MM.1S (cell line): ENCODE results near the gene MAPK4.

Experiments
- DNase-seq: peaks from one replicate; pipeline ENCODE4 v3.0.0-alpha.2; 2015
- H2AFZ ChIP-seq: fragments of 300-600 bp; sonication (generic); 2 replicates; pipeline ENCODE4 v1.6.0; 2016; ENCODE audit warnings: antibody characterized with exemption, low read length
- H3F3A ChIP-seq: fragments of 300-600 bp; sonication (generic); 2 replicates; pipeline ENCODE4 v1.6.1; 2016; ENCODE audit warnings: mild to moderate bottlenecking, antibody characterized with exemption, low read length, moderate library complexity, mixed read lengths; ENCODE audit not compliant: insufficient read depth
- H3K27ac ChIP-seq: fragments of 300-600 bp; sonication (generic); 2 replicates; pipeline ENCODE4 v1.5.1; 2016; ENCODE audit warnings: mild to moderate bottlenecking, low read length
- H3K27me3 ChIP-seq: fragments of 300-600 bp; sonication (generic); replicated peaks from 2 replicates; pipeline ENCODE4 v1.6.0; 2016; ENCODE audit warnings: low read length; ENCODE audit not compliant: insufficient read depth
- H3K36me3 ChIP-seq: fragments of 300-600 bp; sonication (generic); replicated peaks from 2 replicates; pipeline ENCODE4 v1.6.1; 2016; ENCODE audit warnings: mild to moderate bottlenecking, low read length, mixed read lengths; ENCODE audit not compliant: insufficient read depth
- H3K4me1 ChIP-seq: fragments of 300-600 bp; sonication (generic); 2 replicates; pipeline ENCODE4 v1.6.1; 2016; ENCODE audit warnings: low read length, mixed read lengths
- H3K4me2 ChIP-seq: fragments of 300-600 bp; sonication (generic); 2 replicates; pipeline ENCODE4 v1.6.0; 2016; ENCODE audit warnings: low read depth, low read length
- H3K4me3 ChIP-seq: fragments of 300-600 bp; sonication (generic); 2 replicates; pipeline ENCODE4 v1.5.1; 2016; ENCODE audit warnings: low read length, mixed read lengths
- H3K79me2 ChIP-seq: fragments of 300-600 bp; sonication (generic); 2 replicates; pipeline ENCODE4 v1.6.1; 2016; ENCODE audit warnings: mixed run types, low read length, mixed read lengths
- H3K9ac ChIP-seq: fragments of 300-600 bp; sonication (generic); 2 replicates; pipeline ENCODE4 v1.6.1; 2016; ENCODE audit warnings: low read length, mixed read lengths
- H3K9me2 ChIP-seq: fragments of 300-600 bp; sonication (generic); replicated peaks from 2 replicates; pipeline ENCODE4 v1.6.1; 2016; ENCODE audit warnings: mild to moderate bottlenecking, low read length, mixed read lengths; ENCODE audit not compliant: insufficient read depth
- H3K9me3 ChIP-seq: fragments of 300-600 bp; sonication (generic); replicated peaks from 2 replicates; pipeline ENCODE4 v1.6.1; 2016; ENCODE audit warnings: mild to moderate bottlenecking, low read length, mixed read lengths; ENCODE audit not compliant: insufficient read depth
- H4K20me1 ChIP-seq: fragments of 300-600 bp; sonication (generic); 2 replicates; pipeline ENCODE4 v1.6.1; 2016; ENCODE audit warnings: mild to moderate bottlenecking, low read length, moderate library complexity, mixed read lengths; ENCODE audit not compliant: insufficient read depth
- EZH2 ChIP-seq: fragments of 300-600 bp; sonication (generic); optimal IDR thresholded peaks from 2 replicates; pipeline ENCODE3; 2017; ENCODE audit warnings: low read depth, mild to moderate bottlenecking, antibody characterized with exemption, low read length, mixed read lengths
- EZH2phosphoT487 ChIP-seq: fragments of 300-600 bp; sonication (generic); IDR thresholded peaks from 2 replicates; pipeline ENCODE4 v1.6.1; 2018; ENCODE audit warnings: antibody characterized with exemption, low read length
- TF ChIP-seq, protein P1 (sequence below): fragments of 300-600 bp; sonication (generic); IDR thresholded peaks from 2 replicates; pipeline ENCODE4 v1.5.1; 2016; ENCODE audit warnings: antibody characterized with exemption, low read length, mixed read lengths

Gene MAPK4

DNA sequence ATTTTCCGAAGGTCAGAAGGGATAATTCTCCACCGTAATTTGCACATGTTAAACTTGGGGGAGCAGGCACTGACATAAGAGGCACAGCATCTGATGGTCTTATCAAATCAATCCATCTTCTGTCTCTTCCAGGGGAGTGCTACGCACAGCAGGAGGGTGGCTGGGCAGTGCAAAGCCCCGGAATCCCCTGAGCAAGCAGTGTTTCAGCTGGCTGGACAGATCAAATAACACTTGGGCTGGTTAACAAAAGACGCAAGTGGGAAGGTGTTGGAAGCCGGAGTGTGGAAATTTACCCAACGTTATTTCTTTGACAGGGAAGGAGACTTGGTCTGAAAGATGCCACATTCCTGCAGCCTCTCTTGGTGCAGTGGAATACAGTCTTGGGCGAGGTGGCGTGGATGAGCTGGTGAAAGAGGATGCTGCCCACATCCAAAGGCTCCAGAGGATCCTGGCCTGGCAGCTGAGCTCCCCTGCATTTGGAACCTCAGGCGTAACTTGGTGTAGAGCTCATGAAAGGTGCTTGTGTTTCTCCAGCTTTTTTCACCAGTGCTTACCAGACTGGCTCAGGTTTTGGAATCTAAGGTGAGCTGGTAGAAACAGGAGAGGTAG, 103.0 kb downstream of the MAPK4 start:
- H3K9ac ChIP-seq = no peak overlapping the region
- H3K36me3 ChIP-seq = no peaks in the 10 kb centered on the region
- no peaks in the 10 kb centered on the region for H4K20me1 ChIP-seq
- no peak for TF ChIP-seq EZH2phosphoT487
- TF ChIP-seq, protein P1, sequence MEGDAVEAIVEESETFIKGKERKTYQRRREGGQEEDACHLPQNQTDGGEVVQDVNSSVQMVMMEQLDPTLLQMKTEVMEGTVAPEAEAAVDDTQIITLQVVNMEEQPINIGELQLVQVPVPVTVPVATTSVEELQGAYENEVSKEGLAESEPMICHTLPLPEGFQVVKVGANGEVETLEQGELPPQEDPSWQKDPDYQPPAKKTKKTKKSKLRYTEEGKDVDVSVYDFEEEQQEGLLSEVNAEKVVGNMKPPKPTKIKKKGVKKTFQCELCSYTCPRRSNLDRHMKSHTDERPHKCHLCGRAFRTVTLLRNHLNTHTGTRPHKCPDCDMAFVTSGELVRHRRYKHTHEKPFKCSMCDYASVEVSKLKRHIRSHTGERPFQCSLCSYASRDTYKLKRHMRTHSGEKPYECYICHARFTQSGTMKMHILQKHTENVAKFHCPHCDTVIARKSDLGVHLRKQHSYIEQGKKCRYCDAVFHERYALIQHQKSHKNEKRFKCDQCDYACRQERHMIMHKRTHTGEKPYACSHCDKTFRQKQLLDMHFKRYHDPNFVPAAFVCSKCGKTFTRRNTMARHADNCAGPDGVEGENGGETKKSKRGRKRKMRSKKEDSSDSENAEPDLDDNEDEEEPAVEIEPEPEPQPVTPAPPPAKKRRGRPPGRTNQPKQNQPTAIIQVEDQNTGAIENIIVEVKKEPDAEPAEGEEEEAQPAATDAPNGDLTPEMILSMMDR = no peak
- TF ChIP-seq EZH2 = no peak
- no peaks in the 10 kb centered on the region for H3F3A ChIP-seq
- H3K4me2 ChIP-seq = no peak overlapping the region
- no peaks in the 10 kb centered on the region for H3K79me2 ChIP-seq
- H3K4me1 ChIP-seq = no peaks in the 10 kb centered on the region
- no peaks in the 10 kb centered on the region for H3K9me3 ChIP-seq
- H2AFZ ChIP-seq = no peak overlapping the region
- no peak for DNase-seq
- H3K27ac ChIP-seq = no peak overlapping the region
- no peak overlapping the region for H3K4me3 ChIP-seq
- no peaks in the 10 kb centered on the region for H3K9me2 ChIP-seq
- no peaks in the 10 kb centered on the region for H3K27me3 ChIP-seq

DNA sequence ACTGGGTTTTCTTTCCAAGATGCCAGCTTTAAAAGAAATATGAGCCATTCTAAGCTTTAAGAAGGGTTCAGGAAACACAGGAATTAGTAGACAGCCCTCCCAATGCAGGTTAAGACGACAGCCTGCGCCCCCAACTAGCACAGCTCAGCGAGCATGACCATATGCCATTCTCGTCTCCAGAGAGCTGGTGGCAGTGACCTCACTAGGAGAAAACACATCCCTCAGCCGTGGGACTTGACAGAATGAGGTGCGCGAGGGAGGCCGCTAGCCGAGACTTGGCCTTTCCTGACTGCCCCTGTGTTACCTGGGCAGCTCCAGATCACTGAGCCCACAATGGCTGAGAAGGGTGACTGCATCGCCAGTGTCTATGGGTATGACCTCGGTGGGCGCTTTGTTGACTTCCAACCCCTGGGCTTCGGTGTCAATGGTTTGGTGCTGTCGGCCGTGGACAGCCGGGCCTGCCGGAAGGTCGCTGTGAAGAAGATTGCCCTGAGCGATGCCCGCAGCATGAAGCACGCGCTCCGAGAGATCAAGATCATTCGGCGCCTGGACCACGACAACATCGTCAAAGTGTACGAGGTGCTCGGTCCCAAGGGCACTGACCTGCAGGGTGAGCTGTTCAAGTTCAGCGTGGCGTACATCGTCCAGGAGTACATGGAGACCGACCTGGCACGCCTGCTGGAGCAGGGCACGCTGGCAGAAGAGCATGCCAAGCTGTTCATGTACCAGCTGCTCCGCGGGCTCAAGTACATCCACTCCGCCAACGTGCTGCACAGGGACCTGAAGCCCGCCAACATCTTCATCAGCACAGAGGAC, 103.9 kb downstream of the MAPK4 start:
- H3K4me1 ChIP-seq = no peaks in the 10 kb centered on the region
- no peak overlapping the region for H3K4me3 ChIP-seq
- H3K79me2 ChIP-seq = no peaks in the 10 kb centered on the region
- H3K27me3 ChIP-seq = no peaks in the 10 kb centered on the region
- no peaks in the 10 kb centered on the region for H3K36me3 ChIP-seq
- H2AFZ ChIP-seq = no peak overlapping the region
- DNase-seq = no peak
- no peaks in the 10 kb centered on the region for H3K9me3 ChIP-seq
- no peaks in the 10 kb centered on the region for H4K20me1 ChIP-seq
- no peaks in the 10 kb centered on the region for H3F3A ChIP-seq
- TF ChIP-seq EZH2 (no peak), EZH2phosphoT487 (no peak)
- TF ChIP-seq, protein P1 = no peak
- no peak overlapping the region for H3K27ac ChIP-seq
- no peak overlapping the region for H3K9ac ChIP-seq
- no peak overlapping the region for H3K4me2 ChIP-seq
- no peaks in the 10 kb centered on the region for H3K9me2 ChIP-seq

DNA sequence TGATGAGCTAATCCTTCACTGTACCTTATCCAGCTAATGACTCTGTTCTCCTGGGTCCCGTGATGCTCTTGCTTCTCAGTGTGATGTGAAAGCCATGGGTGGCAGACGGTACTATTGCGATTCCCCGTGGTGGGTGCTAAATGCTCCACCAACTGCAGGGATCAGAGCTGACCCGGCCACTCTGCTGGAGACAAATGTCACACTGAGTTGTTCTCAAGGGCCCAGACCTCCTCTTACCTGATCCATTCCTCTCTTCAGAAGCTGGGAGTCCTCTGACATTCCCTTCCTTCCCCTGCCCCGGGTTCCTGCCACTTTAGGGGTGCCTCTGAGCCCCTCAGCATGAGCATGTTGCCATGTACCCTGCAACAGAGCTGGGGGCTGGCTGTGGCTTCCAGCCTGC, 105.1 kb downstream of the MAPK4 start:
- H3K36me3 ChIP-seq = no peaks in the 10 kb centered on the region
- H3K4me2 ChIP-seq = no peak overlapping the region
- H3K4me3 ChIP-seq = no peak overlapping the region
- no peaks in the 10 kb centered on the region for H4K20me1 ChIP-seq
- H3K9ac ChIP-seq = no peak overlapping the region
- DNase-seq = no peak
- no peaks in the 10 kb centered on the region for H3K4me1 ChIP-seq
- H3K27me3 ChIP-seq = no peaks in the 10 kb centered on the region
- TF ChIP-seq EZH2 (no peak), EZH2phosphoT487 (no peak)
- TF ChIP-seq, protein P1 = no peak
- no peaks in the 10 kb centered on the region for H3K9me2 ChIP-seq
- no peaks in the 10 kb centered on the region for H3K9me3 ChIP-seq
- H3K27ac ChIP-seq = no peak overlapping the region
- H3F3A ChIP-seq = no peaks in the 10 kb centered on the region
- no peak overlapping the region for H2AFZ ChIP-seq
- no peaks in the 10 kb centered on the region for H3K79me2 ChIP-seq
